ACC112 (cell line): ENCODE measurements around the gene LARGE1.

ENCODE experiments used
- H2AFZ ChIP-seq: fragments of 200-600 bp; sonication (generic); one replicate; pipeline ENCODE4 v1.6.0; 2017; ENCODE audit warnings: antibody characterized with exemption, low read length; ENCODE audit not compliant: unreplicated experiment
- H3K27ac ChIP-seq: fragments of 200-600 bp; sonication (generic); 2 replicates; pipeline ENCODE4 v1.5.1; 2014; ENCODE audit warnings: low read depth, mild to moderate bottlenecking, antibody characterized with exemption, low read length, moderate library complexity
- H3K27me3 ChIP-seq: fragments of 200-600 bp; sonication (generic); 2 replicates; pipeline ENCODE4 v1.6.1; 2014; ENCODE audit warnings: mild to moderate bottlenecking, antibody characterized with exemption, low read length, moderate library complexity, mixed read lengths; ENCODE audit not compliant: insufficient read depth
- H3K36me3 ChIP-seq: fragments of 200-600 bp; sonication (generic); 2 replicates; pipeline ENCODE4 v1.6.1; 2016; ENCODE audit warnings: mild to moderate bottlenecking, antibody characterized with exemption, low read length, moderate library complexity, mixed read lengths; ENCODE audit not compliant: insufficient read depth
- H3K4me1 ChIP-seq: fragments of 200-600 bp; sonication (generic); one replicate; pipeline ENCODE4 v1.6.1; 2016; ENCODE audit warnings: low read length, mixed read lengths; ENCODE audit not compliant: insufficient read depth, unreplicated experiment, control insufficient read depth
- H3K4me3 ChIP-seq: fragments of 200-600 bp; sonication (generic); 2 replicates; pipeline ENCODE4 v1.5.1; 2014; ENCODE audit warnings: mild to moderate bottlenecking, low read depth, low read length
- H3K79me2 ChIP-seq: fragments of 200-600 bp; sonication (generic); one replicate; pipeline ENCODE4 v1.6.0; 2016; ENCODE audit warnings: low read length; ENCODE audit not compliant: control insufficient read depth, unreplicated experiment, insufficient read depth

Gene LARGE1

GRCh38 chr22:33652615-33653014 is 267.7 kb downstream of the LARGE1 start:
- H3K27ac ChIP-seq: no peak overlapping the region

GRCh38 chr22:33650244-33650643 is 270.0 kb downstream of the LARGE1 start:
- no peaks in the 10 kb centered on the region for H3K27me3 ChIP-seq
- H3K36me3 ChIP-seq: no peaks in the 10 kb centered on the region
- H3K27ac ChIP-seq: no peak overlapping the region
- no peak overlapping the region for H3K4me3 ChIP-seq
- H2AFZ ChIP-seq: no peak overlapping the region
- no peaks in the 10 kb centered on the region for H3K79me2 ChIP-seq
- H3K4me1 ChIP-seq: no peaks in the 10 kb centered on the region

More at GRCh38 chr22:33652615-33653014, 267.7 kb downstream of the LARGE1 start:
- H3K27me3 ChIP-seq: no peaks in the 10 kb centered on the region
- H2AFZ ChIP-seq: no peak overlapping the region
- H3K36me3 ChIP-seq: no peaks in the 10 kb centered on the region
- no peak overlapping the region for H3K4me3 ChIP-seq
- no peaks in the 10 kb centered on the region for H3K4me1 ChIP-seq
- H3K79me2 ChIP-seq: no peaks in the 10 kb centered on the region

GRCh38 chr22:33648478-33648877 is 271.8 kb downstream of the LARGE1 start:
- Histone ChIP-seq H3K27ac (no peak overlapping the region), H3K4me1 (no peaks in the 10 kb centered on the region), H3K79me2 (no peaks in the 10 kb centered on the region), H3K36me3 (no peaks in the 10 kb centered on the region), H2AFZ (no peak overlapping the region), H3K4me3 (no peak overlapping the region), H3K27me3 (no peaks in the 10 kb centered on the region)

- Histone ChIP-seq H3K4me1 (no peaks in the 10 kb centered on the region), H3K79me2 (no peaks in the 10 kb centered on the region), H3K27me3 (no peaks in the 10 kb centered on the region), H2AFZ (no peak overlapping the region), H3K36me3 (no peaks in the 10 kb centered on the region), H3K4me3 (no peak overlapping the region), H3K27ac (no peak overlapping the region)
Measured at GRCh38 chr22:33640900-33641299, 279.4 kb downstream of the LARGE1 start.

- H3K4me3 ChIP-seq: no peak overlapping the region
- no peak overlapping the region for H3K27ac ChIP-seq
- H3K79me2 ChIP-seq: no peaks in the 10 kb centered on the region
- H3K36me3 ChIP-seq: no peaks in the 10 kb centered on the region
- H2AFZ ChIP-seq: no peak overlapping the region
- H3K4me1 ChIP-seq: no peaks in the 10 kb centered on the region
- no peaks in the 10 kb centered on the region for H3K27me3 ChIP-seq
Measured at GRCh38 chr22:33639588-33640254, 280.6 kb downstream of the LARGE1 start.

- H2AFZ ChIP-seq: no peak overlapping the region
- no peaks in the 10 kb centered on the region for H3K4me1 ChIP-seq
- H3K27ac ChIP-seq: no peak overlapping the region
- H3K79me2 ChIP-seq: no peaks in the 10 kb centered on the region
- H3K36me3 ChIP-seq: no peaks in the 10 kb centered on the region
- H3K27me3 ChIP-seq: no peaks in the 10 kb centered on the region
- no peak overlapping the region for H3K4me3 ChIP-seq
Measured at GRCh38 chr22:33635766-33636165, 284.5 kb downstream of the LARGE1 start.

- no peaks in the 10 kb centered on the region for H3K79me2 ChIP-seq
- no peak overlapping the region for H3K4me3 ChIP-seq
- H3K36me3 ChIP-seq: no peaks in the 10 kb centered on the region
Measured at GRCh38 chr22:33631777-33632176, 288.5 kb downstream of the LARGE1 start.

GRCh38 chr22:33625959-33626358 is 294.3 kb downstream of the LARGE1 start:
- Histone ChIP-seq H3K4me3 (no peak overlapping the region), H2AFZ (no peak overlapping the region), H3K27me3 (no peaks in the 10 kb centered on the region), H3K27ac (no peak overlapping the region), H3K4me1 (no peaks in the 10 kb centered on the region), H3K36me3 (no peaks in the 10 kb centered on the region), H3K79me2 (no peaks in the 10 kb centered on the region)

More at GRCh38 chr22:33631777-33632176, 288.5 kb downstream of the LARGE1 start:
- Histone ChIP-seq H2AFZ (no peak overlapping the region), H3K27me3 (no peaks in the 10 kb centered on the region), H3K27ac (no peak overlapping the region), H3K4me1 (no peaks in the 10 kb centered on the region)

- no peaks in the 10 kb centered on the region for H3K36me3 ChIP-seq
- H3K27ac ChIP-seq: no peak overlapping the region
- no peak overlapping the region for H2AFZ ChIP-seq
- no peaks in the 10 kb centered on the region for H3K4me1 ChIP-seq
- H3K4me3 ChIP-seq: no peak overlapping the region
- H3K79me2 ChIP-seq: no peaks in the 10 kb centered on the region
- H3K27me3 ChIP-seq: no peaks in the 10 kb centered on the region
Measured at GRCh38 chr22:33620085-33620484, 300.2 kb downstream of the LARGE1 start.

GRCh38 chr22:33606504-33606903 is 313.8 kb downstream of the LARGE1 start:
- H3K36me3 ChIP-seq: no peaks in the 10 kb centered on the region
- H2AFZ ChIP-seq: no peak overlapping the region
- H3K79me2 ChIP-seq: no peaks in the 10 kb centered on the region
- H3K27ac ChIP-seq: no peak overlapping the region
- H3K4me1 ChIP-seq: no peaks in the 10 kb centered on the region
- H3K4me3 ChIP-seq: no peak overlapping the region
- H3K27me3 ChIP-seq: no peaks in the 10 kb centered on the region

- no peaks in the 10 kb centered on the region for H3K27me3 ChIP-seq
- no peak overlapping the region for H3K4me3 ChIP-seq
- no peaks in the 10 kb centered on the region for H3K79me2 ChIP-seq
- H3K27ac ChIP-seq: no peak overlapping the region
- H2AFZ ChIP-seq: no peak overlapping the region
- no peaks in the 10 kb centered on the region for H3K4me1 ChIP-seq
- H3K36me3 ChIP-seq: no peaks in the 10 kb centered on the region
Measured at GRCh38 chr22:33605666-33606065, 314.6 kb downstream of the LARGE1 start.
